ENCODE data around the gene MLLT3.

Gene MLLT3

DNA sequence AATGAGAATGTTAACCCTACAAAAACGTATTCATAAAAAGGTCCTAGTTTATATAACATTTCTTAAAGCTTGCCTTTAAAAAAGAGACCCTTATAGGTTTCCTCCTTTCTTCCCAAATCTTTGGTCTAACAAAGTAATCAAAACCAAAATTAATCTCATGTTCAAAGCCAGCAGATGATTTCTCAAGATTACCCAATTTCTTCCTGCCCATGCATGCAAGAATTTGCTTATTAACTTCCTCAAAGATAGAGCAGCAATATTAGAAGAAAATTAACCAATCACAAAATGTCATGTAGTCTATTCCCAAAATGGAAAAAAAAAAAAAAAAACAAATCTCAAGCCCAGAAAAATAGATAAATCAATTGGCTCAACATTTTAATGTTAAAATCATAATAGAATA is 114.9 kb downstream of the MLLT3 start:
- DNase-seq = no peak

DNA sequence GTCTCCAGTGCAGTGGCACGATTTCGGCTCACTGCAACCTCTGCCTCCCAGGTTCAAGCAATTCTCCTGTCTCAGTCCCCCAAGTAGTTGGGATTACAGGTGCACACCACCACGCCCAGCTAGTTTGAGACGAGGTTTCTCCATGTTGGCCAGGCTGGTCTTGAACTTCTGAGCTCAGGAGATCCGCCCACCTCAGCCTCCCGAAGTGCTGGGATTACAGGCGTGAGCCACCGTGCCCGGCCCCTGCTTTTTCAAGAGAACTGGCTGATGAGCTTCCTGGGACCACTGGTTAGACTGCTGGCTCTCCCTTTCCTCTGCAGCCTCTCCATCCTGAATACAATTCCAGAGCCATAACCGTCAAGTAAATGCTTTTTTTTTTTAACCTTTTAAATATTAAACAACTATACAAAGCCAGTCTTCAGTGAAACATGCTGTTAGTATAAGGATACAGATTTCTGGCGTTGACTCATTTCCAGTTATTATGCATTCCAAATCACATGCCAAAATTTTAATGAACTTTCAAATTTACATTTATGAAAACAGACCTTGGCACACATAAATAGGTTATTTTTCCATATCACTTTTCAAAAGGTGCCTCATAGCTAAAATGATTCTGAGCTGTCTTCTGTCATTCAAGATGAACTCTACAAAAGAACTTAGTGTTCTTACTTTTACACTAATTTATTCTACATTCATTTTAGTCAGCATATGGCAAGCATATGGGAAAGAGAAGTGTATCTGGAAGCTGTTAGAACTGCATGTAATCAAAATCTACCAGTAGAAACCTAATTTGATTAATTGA is 116.0 kb downstream of the MLLT3 start:
- no peak for DNase-seq

DNA sequence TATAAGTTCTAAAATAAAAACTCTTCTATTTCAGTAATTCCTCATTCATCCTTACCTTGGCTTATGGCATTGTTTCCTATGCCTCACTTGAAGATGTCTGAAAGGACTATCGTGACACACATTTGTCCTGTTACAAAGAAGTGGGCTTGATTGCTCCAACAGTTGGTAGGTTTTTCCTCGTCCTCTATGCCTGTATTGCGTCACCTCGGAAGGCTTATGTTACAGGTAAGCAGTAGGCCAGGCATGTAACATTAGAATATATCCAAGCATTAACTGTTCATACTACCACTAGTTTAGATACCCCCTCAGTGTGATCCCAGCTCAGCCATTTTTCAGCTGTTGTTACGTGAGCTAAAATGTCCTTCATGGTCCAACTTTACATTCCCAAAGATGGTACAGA is 116.7 kb downstream of the MLLT3 start:
- DNase-seq = no peak

DNA sequence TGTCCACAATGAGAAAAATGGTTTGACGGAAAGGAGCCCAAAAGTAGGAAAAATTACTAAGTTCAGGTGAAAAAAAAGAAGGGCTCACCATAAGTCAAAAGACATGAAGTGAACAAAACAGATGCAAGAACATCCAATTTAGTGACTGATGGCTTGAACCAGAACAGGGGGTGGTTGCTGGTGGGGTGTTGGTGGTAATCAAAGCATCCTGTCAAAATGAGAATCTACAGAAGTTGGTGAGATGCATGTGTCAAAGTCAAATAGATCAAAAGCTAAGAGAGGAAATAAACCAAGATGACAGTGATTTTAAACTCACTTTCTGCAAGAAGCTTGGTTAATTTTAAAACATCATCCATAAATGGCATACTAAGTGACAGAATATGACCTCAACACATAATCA is 117.4 kb downstream of the MLLT3 start:
- no peak for DNase-seq

DNA sequence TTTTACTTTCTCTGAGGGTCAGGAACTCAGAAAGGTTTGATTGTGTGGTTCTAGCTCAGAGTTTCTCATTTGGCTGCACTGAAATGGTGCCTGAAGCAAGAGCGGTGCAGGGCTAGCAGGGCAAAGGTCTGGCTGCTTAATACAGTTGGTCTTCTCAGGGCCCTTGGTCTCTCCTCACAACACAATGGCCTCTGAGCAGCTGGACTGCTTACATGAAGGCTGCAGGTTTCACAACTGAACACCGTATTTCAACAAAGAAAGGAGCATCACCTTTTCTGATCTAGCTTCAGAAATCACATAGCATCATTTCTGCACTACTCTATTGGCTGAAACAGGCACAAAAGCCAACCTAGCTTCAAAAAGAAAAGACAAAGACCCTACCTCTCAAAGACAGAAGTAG is 122.2 kb downstream of the MLLT3 start:
- no peak for DNase-seq

DNA sequence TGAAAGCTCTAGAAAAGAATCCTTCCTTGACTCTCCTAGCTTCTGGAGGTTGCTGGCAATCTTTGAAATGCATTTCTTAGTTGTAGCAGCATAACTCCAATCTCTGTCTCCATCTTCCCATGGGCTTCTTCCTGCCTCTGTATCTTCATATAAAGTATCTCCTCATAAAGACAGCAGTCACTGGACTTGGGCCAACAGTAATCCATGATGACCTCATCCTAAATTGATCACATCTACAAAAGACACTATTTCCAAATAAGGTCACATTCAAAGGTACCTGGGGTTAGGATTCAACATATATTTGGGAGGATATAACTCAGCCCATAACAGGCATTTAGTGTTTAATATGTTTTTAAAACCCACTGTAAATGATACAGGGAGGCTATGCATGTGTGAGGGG is 123.3 kb downstream of the MLLT3 start:
- no peak for DNase-seq

DNA sequence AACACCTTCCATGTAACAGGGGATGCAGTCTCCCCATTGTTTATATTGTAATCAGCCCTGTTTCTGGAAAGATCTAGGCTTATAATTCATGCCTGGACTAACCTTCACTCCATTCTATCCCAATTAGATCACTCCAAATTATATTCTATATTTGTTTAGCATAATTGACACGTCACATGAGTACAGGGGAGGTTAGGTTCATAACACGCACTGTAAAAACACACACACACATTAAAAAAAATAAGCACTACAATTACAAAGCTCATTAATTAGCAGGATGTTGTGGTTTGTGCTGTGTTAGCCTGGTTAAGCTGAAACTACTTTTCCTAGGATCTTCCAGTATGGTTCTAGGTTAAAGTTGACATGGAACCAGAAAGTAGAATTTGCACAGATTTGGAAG is 126.0 kb downstream of the MLLT3 start:
- no peak for DNase-seq

DNA sequence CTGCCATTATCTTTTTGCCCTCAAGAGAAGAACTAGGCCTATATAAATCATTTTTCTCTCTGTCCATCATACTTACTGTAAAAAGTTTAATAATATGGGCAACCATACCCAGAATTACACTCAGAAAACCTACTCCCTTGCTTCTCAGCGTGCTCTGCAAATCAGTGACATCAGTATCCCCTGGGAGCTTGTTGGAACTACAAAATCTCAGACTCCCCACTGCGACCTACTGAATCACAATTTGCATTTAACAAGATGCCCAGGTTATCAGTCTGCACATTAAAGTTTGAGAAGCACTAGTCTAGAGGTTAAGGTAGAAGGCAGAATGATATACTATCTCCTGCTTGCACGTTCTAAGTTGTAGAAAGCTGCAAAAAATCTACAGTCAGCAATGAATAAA is 127.2 kb downstream of the MLLT3 start:
- DNase-seq = no peak

DNA sequence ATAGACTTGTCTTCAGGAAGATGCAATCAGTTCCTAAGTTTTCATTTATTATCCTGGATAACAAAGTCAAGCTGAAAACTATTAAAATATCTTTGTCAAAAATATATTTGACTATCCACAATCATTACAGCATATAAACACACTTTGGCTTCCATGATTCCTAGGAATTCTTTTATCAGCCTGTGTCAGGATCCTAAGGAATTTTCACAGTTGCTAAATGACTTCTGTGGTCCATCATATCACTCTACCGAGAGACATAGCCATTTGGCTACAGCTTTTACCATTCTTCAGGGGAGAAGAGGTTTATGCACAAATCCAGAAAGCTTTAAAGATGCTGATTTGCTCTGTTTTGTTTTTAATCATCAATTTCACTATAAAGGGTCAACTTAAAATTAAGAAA is 128.3 kb downstream of the MLLT3 start:
- DNase-seq = no peak

DNA sequence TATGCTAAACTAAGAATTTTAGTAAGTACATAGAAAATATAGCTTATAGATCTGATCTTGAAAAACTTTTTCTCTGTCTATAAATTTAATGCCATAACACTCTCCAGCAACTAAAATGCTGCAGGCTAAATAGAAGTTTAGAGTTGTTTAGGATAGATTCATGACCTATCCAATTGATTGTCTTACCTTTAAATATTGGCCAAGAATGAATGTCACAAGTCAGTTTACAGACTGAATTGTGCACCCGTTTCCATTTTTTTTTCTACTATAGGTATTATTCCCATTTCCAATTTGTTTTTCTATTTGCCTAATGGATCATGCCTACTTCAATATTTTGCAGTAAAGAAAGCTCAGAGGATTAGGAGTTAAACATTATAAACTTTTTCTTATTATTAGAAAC is 129.5 kb downstream of the MLLT3 start:
- DNase-seq = no peak

DNA sequence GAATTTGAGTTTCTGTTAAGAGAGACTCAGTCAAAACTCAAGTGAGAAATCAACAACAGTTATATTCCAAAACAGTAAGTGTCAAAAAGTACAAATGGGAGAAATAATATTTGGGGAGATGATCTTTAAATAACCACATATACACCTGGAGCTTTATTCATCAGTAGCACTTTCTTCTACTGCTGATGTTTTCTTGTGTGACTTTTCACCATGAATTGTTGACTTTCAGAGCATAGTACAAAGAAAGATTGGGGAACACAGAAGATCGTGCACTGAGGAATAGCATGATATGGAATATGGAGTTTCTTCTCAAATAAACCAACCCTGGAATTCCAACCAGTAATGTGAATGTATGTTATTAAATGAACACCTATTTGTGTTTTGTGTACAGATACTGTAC is 130.7 kb downstream of the MLLT3 start:
- DNase-seq = no peak

DNA sequence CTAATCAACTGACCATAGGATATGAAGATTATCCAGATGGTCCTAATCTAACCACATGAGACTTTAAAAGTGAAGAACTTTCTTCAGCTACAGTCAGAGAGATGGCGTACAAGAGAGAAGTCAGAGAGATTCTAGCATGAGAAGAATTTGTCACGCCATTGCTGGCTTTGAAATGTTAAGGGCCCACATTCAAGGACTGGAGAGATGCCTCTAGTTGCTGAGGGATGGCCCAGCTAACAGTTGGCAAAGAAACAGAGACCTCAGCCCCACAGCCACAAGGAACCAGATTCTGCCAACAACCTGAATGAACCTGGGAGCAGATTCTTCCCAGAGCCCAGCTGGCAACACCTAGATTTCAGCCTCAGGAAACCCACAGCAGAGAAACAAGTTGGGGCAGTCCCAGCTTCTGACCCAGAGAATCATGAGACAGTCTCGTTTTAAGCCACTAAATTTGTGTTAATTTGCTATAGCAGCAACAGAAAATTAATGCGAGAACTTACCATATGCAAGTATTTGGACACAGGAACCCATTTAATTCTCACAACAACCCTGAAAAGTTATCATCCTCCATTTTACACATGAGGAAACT is 132.0 kb downstream of the MLLT3 start:
- DNase-seq = no peak

DNA sequence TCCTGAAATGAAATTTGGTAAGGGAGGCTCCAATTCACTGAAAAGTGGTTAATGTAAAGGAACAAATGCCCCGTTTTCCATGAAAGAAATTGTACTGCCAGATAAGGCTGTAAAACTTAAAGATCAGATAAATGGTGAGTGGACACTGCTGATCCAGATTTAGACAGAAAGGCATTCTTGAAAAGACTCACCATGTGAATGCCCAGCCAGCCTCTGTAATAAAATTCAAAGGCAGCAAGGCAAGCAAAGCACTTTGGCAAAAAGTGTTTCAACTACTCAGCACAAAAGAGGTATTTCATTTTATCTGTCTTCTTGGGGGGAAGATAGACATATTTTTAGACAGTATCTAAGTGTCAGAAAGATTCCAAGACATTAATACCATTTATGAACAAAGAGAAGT is 133.6 kb downstream of the MLLT3 start:
- no peak for DNase-seq

DNA sequence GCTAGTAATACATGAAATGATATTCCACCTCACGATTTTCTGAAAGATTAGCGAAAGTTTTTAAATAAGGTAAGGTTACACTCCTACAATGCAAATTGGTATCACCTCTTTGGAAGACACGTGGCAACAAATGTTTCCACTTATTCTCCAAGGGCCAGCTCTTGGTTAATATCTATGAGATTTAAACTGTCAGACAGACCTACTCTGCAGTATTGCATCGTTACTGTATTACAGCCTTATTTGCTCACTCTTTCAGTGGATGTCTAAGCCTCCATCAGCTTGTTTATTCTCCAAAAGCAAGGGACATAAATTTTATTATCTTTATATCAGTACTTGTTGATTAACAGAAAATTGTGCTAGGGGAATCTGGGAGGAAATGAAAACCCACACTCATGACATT is 135.7 kb downstream of the MLLT3 start:
- DNase-seq = no peak

DNA sequence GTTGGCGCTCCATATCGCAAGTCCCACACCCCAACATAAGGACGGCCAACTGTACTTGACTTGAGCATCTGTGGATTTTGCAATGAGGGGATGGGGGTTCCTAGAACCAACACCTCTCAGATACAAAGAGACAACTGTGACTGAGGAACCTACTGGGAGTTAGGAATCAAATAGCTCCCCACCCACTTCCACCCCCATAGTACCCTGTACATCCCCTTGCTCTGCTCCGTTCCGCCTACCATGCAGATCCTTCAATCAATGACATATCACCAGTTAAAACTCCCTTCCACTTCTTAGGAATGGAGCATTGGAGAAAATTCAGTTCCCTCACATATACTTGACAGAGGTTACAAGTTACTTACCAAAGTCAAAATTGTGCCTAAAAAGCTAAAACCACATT is 140.9 kb downstream of the MLLT3 start:
- no peak for DNase-seq

DNA sequence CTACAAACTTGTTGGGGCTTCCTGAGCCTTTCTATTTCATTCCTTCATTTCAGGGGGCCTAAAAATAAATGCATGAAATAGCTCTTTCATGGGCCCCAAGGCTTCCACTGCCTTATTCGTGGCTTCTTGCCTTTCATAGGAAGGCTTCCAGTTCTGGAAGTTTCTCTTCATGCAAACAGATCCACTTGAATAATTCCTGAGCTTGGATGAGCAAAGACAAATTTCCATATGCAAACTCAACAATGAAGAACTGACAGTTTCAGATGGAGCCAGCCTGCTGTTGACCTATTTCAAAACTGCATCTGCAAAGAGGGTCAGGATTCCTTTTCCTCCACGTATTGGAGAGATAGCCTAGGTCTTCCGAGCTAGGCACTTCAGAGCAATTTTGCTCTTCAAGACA is 142.1 kb downstream of the MLLT3 start:
- DNase-seq = no peak

DNA sequence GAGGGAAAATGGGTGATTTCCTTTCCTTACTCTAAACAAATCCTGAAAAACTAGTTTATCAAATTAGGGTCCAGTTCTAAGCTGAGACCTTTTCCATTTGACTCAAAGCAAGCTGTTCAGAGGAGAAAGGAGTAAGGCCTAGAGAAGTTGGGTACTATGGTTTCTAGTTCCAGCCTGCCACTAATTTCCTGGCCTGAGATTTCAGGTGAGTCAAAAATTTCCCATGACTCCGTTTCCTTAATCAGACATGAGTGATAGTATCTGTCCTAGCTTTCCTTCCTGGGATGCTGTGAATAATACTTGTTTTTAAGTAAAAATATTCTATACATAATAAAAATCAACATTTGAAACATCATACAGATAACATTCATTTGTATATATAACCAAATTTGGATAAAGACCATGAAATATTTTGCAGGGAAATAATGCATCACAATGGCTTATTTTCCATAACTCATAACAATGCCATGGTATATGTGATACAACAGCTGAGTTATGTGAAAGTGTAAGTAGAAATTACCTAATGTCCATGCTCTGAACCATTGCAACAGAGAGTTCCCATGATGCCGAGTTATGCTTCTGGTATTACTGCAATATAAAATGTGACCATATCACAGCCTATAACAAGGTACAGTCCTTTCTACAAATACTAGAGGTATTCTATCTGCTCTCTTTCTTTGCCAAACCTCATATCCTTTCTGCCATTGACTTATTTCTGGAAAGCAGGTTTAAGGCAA is 142.7 kb downstream of the MLLT3 start:
- DNase-seq = no peak

DNA sequence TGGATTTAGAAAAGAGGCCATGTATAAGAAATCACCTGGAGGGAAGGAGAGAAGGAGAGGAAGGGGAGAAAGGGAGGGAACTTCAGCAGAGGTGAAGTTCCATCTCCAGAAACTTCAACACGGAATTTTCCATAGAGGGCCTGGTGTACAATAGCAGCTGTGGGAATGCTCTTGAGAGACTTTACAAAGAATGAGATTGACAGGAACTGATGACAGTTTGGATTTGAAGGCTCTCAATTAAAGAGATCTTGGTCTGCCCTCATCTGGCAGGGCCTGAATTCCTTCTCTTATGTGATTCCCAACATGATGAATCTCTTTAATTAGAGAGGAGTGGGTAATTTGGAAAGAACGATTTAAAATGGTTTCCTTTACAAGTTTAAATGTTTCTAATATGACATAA is 143.5 kb downstream of the MLLT3 start:
- no peak for DNase-seq

DNA sequence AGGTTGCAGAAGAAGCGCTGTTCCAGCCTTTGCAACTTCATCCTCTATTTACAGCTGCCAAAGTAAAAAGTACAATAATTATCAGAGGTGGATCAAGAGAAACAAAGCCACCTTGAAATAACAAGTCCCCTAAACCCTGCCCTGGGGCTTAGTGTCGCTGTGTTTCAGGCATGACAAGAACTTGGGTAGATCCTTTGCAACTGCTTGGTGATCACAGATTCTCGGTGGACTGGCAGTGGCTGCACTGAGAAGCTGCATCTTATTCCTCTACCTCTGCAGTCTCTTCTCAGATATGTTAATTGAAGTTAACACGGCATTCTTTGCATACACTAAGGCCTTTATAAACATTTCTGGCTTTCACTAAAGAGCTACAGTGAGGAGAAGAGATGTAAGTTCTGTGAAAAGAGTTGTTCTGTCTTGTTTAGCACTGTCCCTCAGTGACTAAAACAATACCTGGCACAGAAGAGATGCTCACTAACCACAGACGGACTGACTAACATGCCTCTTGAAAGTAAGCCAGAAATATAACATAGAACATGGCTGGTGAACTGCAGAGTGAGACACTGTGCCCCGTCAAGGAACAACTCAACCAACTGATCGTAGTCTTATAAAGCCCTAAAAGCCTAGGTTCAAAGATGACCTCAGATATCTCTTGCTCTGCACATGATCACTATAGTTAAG is 144.2 kb downstream of the MLLT3 start:
- no peak for DNase-seq

DNA sequence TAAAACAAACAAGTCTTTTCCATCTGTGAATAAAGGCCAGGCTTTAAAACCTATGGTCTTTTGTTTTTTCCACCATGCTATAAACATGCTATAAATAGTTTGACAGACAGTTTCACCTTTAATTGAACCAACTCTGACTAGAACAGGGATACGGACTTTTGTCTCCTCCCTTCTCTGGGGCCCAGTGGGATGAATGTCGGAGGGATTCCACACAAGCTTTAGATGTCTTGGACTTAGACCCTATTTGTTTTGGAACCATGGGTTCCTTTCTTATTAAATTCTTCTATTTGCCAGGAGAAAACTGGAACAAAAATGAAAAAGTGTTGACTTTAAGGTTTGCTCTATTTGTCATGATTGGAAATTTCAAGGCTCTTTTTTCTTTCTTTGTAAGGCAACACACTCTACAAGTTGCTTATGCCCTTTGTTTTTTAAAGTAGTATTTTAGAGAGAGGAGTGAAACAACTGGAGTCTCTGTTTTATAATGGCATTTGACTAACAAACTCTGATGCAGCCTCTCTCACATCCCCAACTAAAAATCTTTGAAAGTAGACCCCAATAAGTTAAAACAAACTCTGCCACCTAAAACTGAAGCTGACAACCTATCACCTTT is 145.3 kb downstream of the MLLT3 start:
- DNase-seq = no peak

DNA sequence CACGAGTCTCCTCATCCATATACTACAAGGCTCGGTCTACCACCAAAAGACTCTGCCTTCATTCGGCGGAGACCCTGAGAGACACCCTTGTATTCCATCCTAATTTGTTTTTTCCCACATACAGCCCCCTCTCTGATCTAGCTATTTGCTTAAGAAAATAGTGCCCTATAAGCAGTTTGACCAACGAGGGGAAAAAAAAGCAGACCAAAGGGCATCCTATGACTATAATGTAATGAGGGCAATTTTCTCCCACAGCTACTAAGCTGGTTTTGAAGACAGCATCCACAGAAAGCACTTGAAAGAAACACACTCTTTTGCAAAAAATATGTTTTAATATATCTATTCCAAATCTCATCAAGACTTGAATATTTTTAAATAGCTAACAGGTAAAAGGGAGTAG is 147.8 kb downstream of the MLLT3 start:
- no peak for DNase-seq

DNA sequence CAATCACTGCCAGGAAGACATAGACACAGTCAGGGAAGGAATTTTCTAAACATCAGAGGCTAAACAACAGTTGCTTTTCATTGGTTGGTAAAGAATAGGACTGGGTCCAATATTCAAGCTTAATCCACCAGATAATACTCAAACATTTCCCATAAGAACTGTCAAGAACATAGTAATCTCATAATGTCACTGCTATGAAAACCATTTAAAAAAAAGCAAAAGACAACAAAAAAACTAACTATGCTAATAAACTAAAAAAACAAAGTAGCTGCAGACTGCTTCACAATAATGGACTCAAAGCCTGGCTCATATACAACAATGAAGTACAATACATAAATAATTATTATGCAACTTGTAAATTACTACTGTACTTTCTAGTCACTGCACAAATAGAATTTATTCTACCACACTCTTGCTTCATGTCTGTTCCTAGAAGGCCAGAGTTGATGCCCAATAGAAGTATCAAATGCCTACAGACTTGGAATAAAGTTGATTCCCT is 148.7 kb downstream of the MLLT3 start:
- no peak for DNase-seq

Data from NCI-H1436 treated with DMSO at 0.1 percent for 48 hours (cell line).